ENCODE results near the gene DLEU7.

Gene DLEU7

DNA sequence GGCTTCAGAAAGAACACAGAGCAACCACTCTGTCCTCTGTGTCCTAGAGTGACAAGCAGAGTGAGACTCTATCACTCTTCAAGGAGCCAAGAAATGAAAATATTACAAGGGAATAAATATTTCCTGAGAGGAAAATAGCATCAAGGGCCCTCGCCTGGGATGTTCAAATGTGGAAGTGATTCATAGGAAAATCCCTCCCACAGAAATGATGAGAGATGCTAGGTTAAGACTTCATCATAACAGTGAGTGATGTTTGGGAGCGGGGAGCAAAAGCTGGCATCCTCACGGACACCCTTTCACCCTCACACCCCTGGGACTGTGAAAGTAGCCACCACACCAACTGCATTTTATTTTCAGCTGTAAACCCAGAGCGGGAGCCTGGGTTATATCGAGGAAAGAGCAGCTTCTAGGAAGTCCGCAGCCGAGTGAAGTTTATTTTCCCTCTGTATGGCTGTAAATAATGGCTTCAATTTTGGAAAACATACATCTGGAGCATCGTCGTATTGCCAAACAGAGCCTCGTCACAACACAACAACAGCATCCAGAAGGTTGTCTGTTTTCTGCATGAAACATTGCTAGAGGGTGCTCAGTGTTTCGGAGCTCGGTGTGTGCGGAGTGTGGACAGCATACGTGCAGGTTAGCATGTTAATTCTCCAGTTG, 54.8 kb downstream of the DLEU7 start:
- Histone ChIP-seq H3K4me1 (ENCODE audit: low read length) (peaks cover 22% of the 10 kb centered on the region), H3K4me3 (ENCODE audit: low read length) (no peak overlapping the region), H2AFZ (ENCODE audit: low read depth, low read length) (no peak overlapping the region), H3K9me3 (ENCODE audit: insufficient read depth, low read length) (no peaks in the 10 kb centered on the region), H3K4me2 (ENCODE audit: low read length) (no peak overlapping the region), H3K79me2 (ENCODE audit: low read length) (no peaks in the 10 kb centered on the region), H3K36me3 (replicated peaks; ENCODE audit: low read depth, low read length) (no peaks in the 10 kb centered on the region), H3K27me3 (ENCODE audit: low read depth, low read length) (no peaks in the 10 kb centered on the region), H3K9ac (ENCODE audit: low read length) (no peak overlapping the region), H3K27ac (ENCODE audit: low read length) (no peak overlapping the region), H4K20me1 (ENCODE audit: insufficient read depth, low read length) (no peaks in the 10 kb centered on the region)
- no peak for TF ChIP-seq EZH2phosphoT487 (IDR thresholded peaks at IDR 0.05; ENCODE audit: low read depth)
- TF ChIP-seq, protein P1, sequence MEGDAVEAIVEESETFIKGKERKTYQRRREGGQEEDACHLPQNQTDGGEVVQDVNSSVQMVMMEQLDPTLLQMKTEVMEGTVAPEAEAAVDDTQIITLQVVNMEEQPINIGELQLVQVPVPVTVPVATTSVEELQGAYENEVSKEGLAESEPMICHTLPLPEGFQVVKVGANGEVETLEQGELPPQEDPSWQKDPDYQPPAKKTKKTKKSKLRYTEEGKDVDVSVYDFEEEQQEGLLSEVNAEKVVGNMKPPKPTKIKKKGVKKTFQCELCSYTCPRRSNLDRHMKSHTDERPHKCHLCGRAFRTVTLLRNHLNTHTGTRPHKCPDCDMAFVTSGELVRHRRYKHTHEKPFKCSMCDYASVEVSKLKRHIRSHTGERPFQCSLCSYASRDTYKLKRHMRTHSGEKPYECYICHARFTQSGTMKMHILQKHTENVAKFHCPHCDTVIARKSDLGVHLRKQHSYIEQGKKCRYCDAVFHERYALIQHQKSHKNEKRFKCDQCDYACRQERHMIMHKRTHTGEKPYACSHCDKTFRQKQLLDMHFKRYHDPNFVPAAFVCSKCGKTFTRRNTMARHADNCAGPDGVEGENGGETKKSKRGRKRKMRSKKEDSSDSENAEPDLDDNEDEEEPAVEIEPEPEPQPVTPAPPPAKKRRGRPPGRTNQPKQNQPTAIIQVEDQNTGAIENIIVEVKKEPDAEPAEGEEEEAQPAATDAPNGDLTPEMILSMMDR (IDR thresholded peaks at IDR 0.05; ENCODE audit: low read depth, low read length), result no peak

DNA sequence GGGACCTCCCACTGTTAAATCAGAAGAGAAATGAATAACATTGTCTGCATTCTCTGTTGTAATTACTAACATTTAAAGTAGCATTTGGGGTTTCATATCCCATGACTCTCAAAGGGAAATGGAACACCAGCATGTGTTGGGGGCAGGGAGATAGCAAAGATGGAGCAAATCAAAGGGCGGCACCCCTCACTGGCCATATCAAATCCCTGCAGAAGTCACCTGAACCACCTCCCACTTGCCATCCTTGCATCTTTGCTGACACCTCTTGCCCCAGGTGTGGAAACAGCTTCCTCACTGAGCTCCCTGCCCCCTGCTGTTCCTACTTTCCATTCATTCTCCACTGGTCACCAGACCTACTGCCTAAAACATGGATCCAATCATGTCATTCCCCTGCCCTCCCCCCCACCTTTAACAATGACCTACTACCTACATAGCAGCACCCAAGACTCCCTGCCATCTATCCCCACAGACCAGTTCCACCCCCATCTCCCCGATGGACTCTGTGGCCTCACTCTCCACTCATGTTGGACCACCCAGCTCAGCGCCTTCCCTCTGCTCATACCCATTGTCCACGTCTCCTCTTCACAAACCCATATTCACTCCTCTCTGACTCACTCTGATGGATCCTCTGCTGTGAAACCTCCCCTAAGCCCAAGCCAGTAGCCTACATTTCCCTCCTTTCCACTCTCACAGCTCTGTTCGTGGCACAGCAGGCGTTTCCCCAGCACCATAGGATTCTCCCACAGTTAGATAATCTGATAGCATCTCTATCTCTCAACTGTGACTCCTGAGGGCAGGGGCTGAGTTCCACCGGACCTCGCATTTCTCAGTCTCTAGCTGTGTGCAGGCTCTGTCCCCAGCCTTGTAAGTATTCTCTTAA, 55.9 kb downstream of the DLEU7 start:
- no peaks in the 10 kb centered on the region for H3K27me3 ChIP-seq (ENCODE audit: low read depth, low read length)
- H3K4me3 ChIP-seq (ENCODE audit: low read length), result no peak overlapping the region
- no peak overlapping the region for H3K27ac ChIP-seq (ENCODE audit: low read length)
- no peaks in the 10 kb centered on the region for H3K9me3 ChIP-seq (ENCODE audit: insufficient read depth, low read length)
- no peaks in the 10 kb centered on the region for H3K79me2 ChIP-seq (ENCODE audit: low read length)
- no peak overlapping the region for H2AFZ ChIP-seq (ENCODE audit: low read depth, low read length)
- no peaks in the 10 kb centered on the region for H3K36me3 ChIP-seq (replicated peaks; ENCODE audit: low read depth, low read length)
- H4K20me1 ChIP-seq (ENCODE audit: insufficient read depth, low read length), result no peaks in the 10 kb centered on the region
- peaks cover 34% of the 10 kb centered on the region for H3K4me1 ChIP-seq (ENCODE audit: low read length)
- no peak overlapping the region for H3K9ac ChIP-seq (ENCODE audit: low read length)
- H3K4me2 ChIP-seq (ENCODE audit: low read length), result no peak overlapping the region
- no peak for TF ChIP-seq EZH2phosphoT487 (IDR thresholded peaks at IDR 0.05; ENCODE audit: low read depth)

DNA sequence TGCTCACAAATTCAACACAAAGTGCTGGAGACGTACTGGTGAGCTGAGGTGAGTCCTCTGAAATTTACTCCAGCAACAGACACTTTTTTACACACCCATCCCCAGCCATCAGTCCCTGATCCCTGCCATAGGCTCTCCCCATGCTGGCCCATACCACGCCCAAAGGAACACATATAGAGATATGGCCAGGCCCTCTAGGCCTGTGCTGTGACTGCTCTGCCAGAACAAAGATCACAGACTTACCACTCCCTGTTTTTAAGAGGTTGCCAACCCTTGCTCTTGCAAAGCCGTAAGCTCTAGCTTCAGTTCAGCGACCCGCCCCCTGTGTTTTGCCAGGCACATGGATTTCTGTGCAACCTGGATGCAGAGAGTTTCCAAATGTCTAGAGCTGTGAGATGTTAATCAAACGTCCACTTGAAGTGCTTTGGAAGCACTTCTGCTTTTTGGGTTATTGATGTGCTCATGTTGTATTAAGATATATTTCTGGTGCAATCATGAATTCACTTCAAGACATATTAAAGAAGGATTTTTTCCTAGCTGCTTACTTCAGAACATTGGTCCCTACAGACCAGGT, 59.7 kb downstream of the DLEU7 start:
- Histone ChIP-seq H3K4me1 (ENCODE audit: low read length) (peaks cover 41% of the 10 kb centered on the region), H3K4me2 (ENCODE audit: low read length) (peak overlapping the region; percentile 77), H3K27me3 (ENCODE audit: low read depth, low read length) (peaks cover 9% of the 10 kb centered on the region), H3K9ac (ENCODE audit: low read length) (peak overlapping the region; percentile 8; the same call in 1 of the 2 replicates), H3K4me3 (ENCODE audit: low read length) (peak overlapping the region; percentile 55), H3K9me3 (ENCODE audit: insufficient read depth, low read length) (no peaks in the 10 kb centered on the region), H3K36me3 (replicated peaks; ENCODE audit: low read depth, low read length) (no peaks in the 10 kb centered on the region), H2AFZ (ENCODE audit: low read depth, low read length) (no peak overlapping the region), H3K27ac (ENCODE audit: low read length) (peak overlapping the region; percentile 38), H3K79me2 (ENCODE audit: low read length) (no peaks in the 10 kb centered on the region), H4K20me1 (ENCODE audit: insufficient read depth, low read length) (no peaks in the 10 kb centered on the region)
- TF ChIP-seq, protein P1 (IDR thresholded peaks at IDR 0.05; ENCODE audit: low read depth, low read length), result no peak
- no peak for TF ChIP-seq EZH2phosphoT487 (IDR thresholded peaks at IDR 0.05; ENCODE audit: low read depth)

DNA sequence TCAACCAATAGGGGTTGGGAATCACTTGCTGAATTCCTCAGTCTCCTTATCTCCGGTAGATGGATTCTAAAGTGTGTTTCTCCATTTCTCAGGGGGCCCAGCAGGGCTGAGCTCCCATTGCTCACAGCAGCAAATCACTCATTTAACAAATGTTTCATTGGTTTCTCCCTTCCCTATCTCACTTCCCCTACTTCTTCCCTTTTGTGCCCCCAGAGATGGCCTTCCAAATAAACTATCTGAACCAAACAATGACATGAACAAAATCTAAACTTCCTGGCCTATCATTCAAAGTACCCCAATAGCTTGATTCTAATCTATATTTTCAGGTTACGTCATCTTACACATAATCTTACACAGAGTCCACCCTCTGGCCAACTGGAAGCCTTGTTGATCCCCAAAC, 60.4 kb downstream of the DLEU7 start:
- TF ChIP-seq, protein P1 (IDR thresholded peaks at IDR 0.05; ENCODE audit: low read depth, low read length), result no peak
- no peak for TF ChIP-seq EZH2phosphoT487 (IDR thresholded peaks at IDR 0.05; ENCODE audit: low read depth)
- H3K9me3 ChIP-seq (ENCODE audit: insufficient read depth, low read length), result no peaks in the 10 kb centered on the region

More for the DNA sequence above, 60.4 kb downstream of the DLEU7 start:
- no peaks in the 10 kb centered on the region for H3K79me2 ChIP-seq (ENCODE audit: low read length)
- no peak overlapping the region for H2AFZ ChIP-seq (ENCODE audit: low read depth, low read length)
- H3K9ac ChIP-seq (ENCODE audit: low read length), result peak overlapping the region; percentile 8; the same call in 1 of the 2 replicates
- H3K27me3 ChIP-seq (ENCODE audit: low read depth, low read length), result peaks cover 9% of the 10 kb centered on the region
- peak overlapping the region; percentile 77 for H3K4me2 ChIP-seq (ENCODE audit: low read length)
- peaks cover 41% of the 10 kb centered on the region for H3K4me1 ChIP-seq (ENCODE audit: low read length)
- H3K36me3 ChIP-seq (replicated peaks; ENCODE audit: low read depth, low read length), result no peaks in the 10 kb centered on the region
- H3K27ac ChIP-seq (ENCODE audit: low read length), result peak overlapping the region; percentile 38
- peak overlapping the region; percentile 19 for H3K4me3 ChIP-seq (ENCODE audit: low read length)
- no peaks in the 10 kb centered on the region for H4K20me1 ChIP-seq (ENCODE audit: insufficient read depth, low read length)

Measured in OCI-LY3 (cell line).